Measurements from ENCODE around the gene MSRB2. TPM values are rescaled to one million over a fixed set of nuclear protein-coding genes. Genes with fewer than 3 reads are reported as not detected.
"Not testable (repeated sequence)": the region's sequence is repeated elsewhere in the genome, so short reads cannot be mapped to it uniquely, and the experiment has no call there.

The MSRB2 gene
- polyA plus RNA-seq, 1 donor from 2014 or later = 15.3 TPM

GRCh38 chr10:23070913-23071218 lies 24.5 kb upstream of the MSRB2 start:
- no peaks in the 10 kb centered on the region for H3K9me2 ChIP-seq (ENCODE audit: insufficient read depth, low read length)
- no peak overlapping the region for H3K9ac ChIP-seq (ENCODE audit: low read length)
- TF ChIP-seq SMC3 (conservative IDR thresholded peaks at IDR 0.05; ENCODE audit: poor library complexity) (no peak), POLR2AphosphoS5 (IDR thresholded peaks at IDR 0.05) (no peak), MXI1 (conservative IDR thresholded peaks at IDR 0.05; ENCODE audit: poor library complexity, severe bottlenecking) (no peak), REST (IDR thresholded peaks at IDR 0.05; ENCODE audit: borderline replicate concordance) (no peak), CTCF (IDR thresholded peaks at IDR 0.05; ENCODE audit: poor library complexity, severe bottlenecking) (no peak), EZH2 (IDR thresholded peaks at IDR 0.05; ENCODE audit: borderline replicate concordance, insufficient read depth, low read length, poor library complexity, severe bottlenecking) (no peak), EP300 (conservative IDR thresholded peaks at IDR 0.05; ENCODE audit: poor library complexity, severe bottlenecking) (no peak), TAF1 (IDR thresholded peaks at IDR 0.05; ENCODE audit: low read depth) (no peak), RAD21 (conservative IDR thresholded peaks at IDR 0.05) (no peak)
- H3K36me3 ChIP-seq (ENCODE audit: insufficient read depth, low read length) = no peaks in the 10 kb centered on the region
- no peaks in the 10 kb centered on the region for H4K20me1 ChIP-seq (ENCODE audit: insufficient read depth)
- H3F3A ChIP-seq (ENCODE audit: insufficient read depth, low read length, poor library complexity, severe bottlenecking) = no peaks in the 10 kb centered on the region
- no peaks in the 10 kb centered on the region for H3K9me3 ChIP-seq (ENCODE audit: low read length)
- no peak overlapping the region for H3K27ac ChIP-seq (ENCODE audit: low read length)
- no peaks in the 10 kb centered on the region for H3K79me2 ChIP-seq (replicated peaks; ENCODE audit: insufficient read depth, low read length)
- H3K4me3 ChIP-seq (ENCODE audit: low read length) = no peak overlapping the region
- H3K27me3 ChIP-seq (ENCODE audit: insufficient read depth, low read depth, low read length) = no peaks in the 10 kb centered on the region
- no peak overlapping the region for H2AFZ ChIP-seq (ENCODE audit: low read depth, low read length)
- no peak overlapping the region for H3K4me2 ChIP-seq (ENCODE audit: low read length)

GRCh38 chr10:23072593-23072992 lies 22.8 kb upstream of the MSRB2 start:
- H3K9me2 ChIP-seq (ENCODE audit: insufficient read depth, low read length); H2AFZ ChIP-seq (ENCODE audit: low read depth, low read length); H3K36me3 ChIP-seq (ENCODE audit: insufficient read depth, low read length); H3K9me3 ChIP-seq (ENCODE audit: low read length); H3K27ac ChIP-seq (ENCODE audit: low read length); H3F3A ChIP-seq (ENCODE audit: insufficient read depth, low read length, poor library complexity, severe bottlenecking); H3K9ac ChIP-seq (ENCODE audit: low read length); H3K79me2 ChIP-seq (replicated peaks; ENCODE audit: insufficient read depth, low read length); H3K27me3 ChIP-seq (ENCODE audit: insufficient read depth, low read depth, low read length); H3K4me3 ChIP-seq (ENCODE audit: low read length); H3K4me2 ChIP-seq (ENCODE audit: low read length); H4K20me1 ChIP-seq (ENCODE audit: insufficient read depth): not testable (repeated sequence)

- Histone ChIP-seq H3K9ac (ENCODE audit: low read length) (no peak overlapping the region), H3K27me3 (ENCODE audit: insufficient read depth, low read depth, low read length) (no peaks in the 10 kb centered on the region), H3K79me2 (replicated peaks; ENCODE audit: insufficient read depth, low read length) (no peaks in the 10 kb centered on the region), H3K9me3 (ENCODE audit: low read length) (no peaks in the 10 kb centered on the region), H2AFZ (ENCODE audit: low read depth, low read length) (no peak overlapping the region), H3K9me2 (ENCODE audit: insufficient read depth, low read length) (no peaks in the 10 kb centered on the region), H3K4me3 (ENCODE audit: low read length) (no peak overlapping the region), H3K27ac (ENCODE audit: low read length) (no peak overlapping the region), H3K4me2 (ENCODE audit: low read length) (no peak overlapping the region), H3F3A (ENCODE audit: insufficient read depth, low read length, poor library complexity, severe bottlenecking) (no peaks in the 10 kb centered on the region), H3K36me3 (ENCODE audit: insufficient read depth, low read length) (no peaks in the 10 kb centered on the region), H4K20me1 (ENCODE audit: insufficient read depth) (no peaks in the 10 kb centered on the region)
- TF ChIP-seq CTCF (IDR thresholded peaks at IDR 0.05; ENCODE audit: poor library complexity, severe bottlenecking) (no peak), EP300 (conservative IDR thresholded peaks at IDR 0.05; ENCODE audit: poor library complexity, severe bottlenecking) (no peak), EZH2 (IDR thresholded peaks at IDR 0.05; ENCODE audit: borderline replicate concordance, insufficient read depth, low read length, poor library complexity, severe bottlenecking) (no peak), POLR2AphosphoS5 (IDR thresholded peaks at IDR 0.05) (no peak), MXI1 (conservative IDR thresholded peaks at IDR 0.05; ENCODE audit: poor library complexity, severe bottlenecking) (no peak), SMC3 (conservative IDR thresholded peaks at IDR 0.05; ENCODE audit: poor library complexity) (no peak), REST (IDR thresholded peaks at IDR 0.05; ENCODE audit: borderline replicate concordance) (no peak), RAD21 (conservative IDR thresholded peaks at IDR 0.05) (no peak)
These were observed 21.9 kb upstream of the MSRB2 start for GRCh38 chr10:23073527-23073926.

Data from neural cell (in vitro differentiated cells).